ENCODE results near the gene BCAP31.
"Not testable (repeated sequence)": the region's sequence is repeated elsewhere in the genome, so short reads cannot be mapped to it uniquely, and the experiment has no call there.

DNA sequence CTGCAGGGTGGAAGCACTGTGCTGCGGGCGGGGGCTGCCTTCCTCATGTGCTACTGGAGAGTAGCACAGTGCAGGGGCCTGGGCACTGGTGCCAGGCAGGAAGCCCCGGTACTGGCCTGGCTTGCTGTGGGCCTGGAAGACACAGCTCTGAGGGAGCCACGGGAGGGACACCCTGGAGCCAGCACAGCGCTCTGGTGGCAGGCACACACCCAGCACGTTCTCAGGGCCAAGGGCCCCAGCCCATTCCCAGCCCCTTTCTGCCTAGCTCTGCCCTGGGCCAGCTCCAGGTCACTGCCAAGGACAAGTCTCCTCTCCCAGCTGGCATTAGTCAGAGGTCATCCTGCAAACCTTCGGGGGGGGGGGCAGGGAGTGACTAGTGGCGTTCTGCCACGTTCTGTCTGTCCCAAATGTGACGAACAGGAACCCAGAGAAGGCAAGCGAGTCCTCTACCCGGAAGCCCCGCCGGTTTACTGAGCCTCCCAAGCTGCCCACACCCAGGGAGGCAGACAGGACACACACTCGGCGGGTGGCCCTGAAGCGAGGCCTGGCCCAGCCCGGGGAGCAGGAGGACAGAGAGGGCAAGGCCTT, 24.3 kb downstream of the BCAP31 start:
- TF ChIP-seq, protein P1, sequence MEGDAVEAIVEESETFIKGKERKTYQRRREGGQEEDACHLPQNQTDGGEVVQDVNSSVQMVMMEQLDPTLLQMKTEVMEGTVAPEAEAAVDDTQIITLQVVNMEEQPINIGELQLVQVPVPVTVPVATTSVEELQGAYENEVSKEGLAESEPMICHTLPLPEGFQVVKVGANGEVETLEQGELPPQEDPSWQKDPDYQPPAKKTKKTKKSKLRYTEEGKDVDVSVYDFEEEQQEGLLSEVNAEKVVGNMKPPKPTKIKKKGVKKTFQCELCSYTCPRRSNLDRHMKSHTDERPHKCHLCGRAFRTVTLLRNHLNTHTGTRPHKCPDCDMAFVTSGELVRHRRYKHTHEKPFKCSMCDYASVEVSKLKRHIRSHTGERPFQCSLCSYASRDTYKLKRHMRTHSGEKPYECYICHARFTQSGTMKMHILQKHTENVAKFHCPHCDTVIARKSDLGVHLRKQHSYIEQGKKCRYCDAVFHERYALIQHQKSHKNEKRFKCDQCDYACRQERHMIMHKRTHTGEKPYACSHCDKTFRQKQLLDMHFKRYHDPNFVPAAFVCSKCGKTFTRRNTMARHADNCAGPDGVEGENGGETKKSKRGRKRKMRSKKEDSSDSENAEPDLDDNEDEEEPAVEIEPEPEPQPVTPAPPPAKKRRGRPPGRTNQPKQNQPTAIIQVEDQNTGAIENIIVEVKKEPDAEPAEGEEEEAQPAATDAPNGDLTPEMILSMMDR (IDR thresholded peaks at IDR 0.05): not testable (repeated sequence)
- TF ChIP-seq, protein P2, sequence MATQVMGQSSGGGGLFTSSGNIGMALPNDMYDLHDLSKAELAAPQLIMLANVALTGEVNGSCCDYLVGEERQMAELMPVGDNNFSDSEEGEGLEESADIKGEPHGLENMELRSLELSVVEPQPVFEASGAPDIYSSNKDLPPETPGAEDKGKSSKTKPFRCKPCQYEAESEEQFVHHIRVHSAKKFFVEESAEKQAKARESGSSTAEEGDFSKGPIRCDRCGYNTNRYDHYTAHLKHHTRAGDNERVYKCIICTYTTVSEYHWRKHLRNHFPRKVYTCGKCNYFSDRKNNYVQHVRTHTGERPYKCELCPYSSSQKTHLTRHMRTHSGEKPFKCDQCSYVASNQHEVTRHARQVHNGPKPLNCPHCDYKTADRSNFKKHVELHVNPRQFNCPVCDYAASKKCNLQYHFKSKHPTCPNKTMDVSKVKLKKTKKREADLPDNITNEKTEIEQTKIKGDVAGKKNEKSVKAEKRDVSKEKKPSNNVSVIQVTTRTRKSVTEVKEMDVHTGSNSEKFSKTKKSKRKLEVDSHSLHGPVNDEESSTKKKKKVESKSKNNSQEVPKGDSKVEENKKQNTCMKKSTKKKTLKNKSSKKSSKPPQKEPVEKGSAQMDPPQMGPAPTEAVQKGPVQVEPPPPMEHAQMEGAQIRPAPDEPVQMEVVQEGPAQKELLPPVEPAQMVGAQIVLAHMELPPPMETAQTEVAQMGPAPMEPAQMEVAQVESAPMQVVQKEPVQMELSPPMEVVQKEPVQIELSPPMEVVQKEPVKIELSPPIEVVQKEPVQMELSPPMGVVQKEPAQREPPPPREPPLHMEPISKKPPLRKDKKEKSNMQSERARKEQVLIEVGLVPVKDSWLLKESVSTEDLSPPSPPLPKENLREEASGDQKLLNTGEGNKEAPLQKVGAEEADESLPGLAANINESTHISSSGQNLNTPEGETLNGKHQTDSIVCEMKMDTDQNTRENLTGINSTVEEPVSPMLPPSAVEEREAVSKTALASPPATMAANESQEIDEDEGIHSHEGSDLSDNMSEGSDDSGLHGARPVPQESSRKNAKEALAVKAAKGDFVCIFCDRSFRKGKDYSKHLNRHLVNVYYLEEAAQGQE (IDR thresholded peaks at IDR 0.05; ENCODE audit: insufficient read depth in 1 of 2, low read depth in 2 of 2, low read length in 1 of 2): not testable (repeated sequence)
- TF ChIP-seq POLR2AphosphoS5 (IDR thresholded peaks at IDR 0.05; ENCODE audit: low read depth, low read length): not testable (repeated sequence)

All from Panc1 (cell line).